Activated naive CD4-positive, alpha-beta T cell treated with anti-CD3 and anti-CD28 coated beads for 36 hours (primary cell): ENCODE results near the gene PHF19. TPM values are rescaled to one million over a fixed set of nuclear protein-coding genes. Genes with fewer than 3 reads are reported as not detected.

ENCODE experiments used
- CTCF ChIA-PET: fragments of 350-600 bp; sonication (Branson Sonifier 250); formaldehyde crosslinking; loops from one replicate; lab custom pipeline; 2021; ENCODE audit warnings: antibody characterized with exemption; lab: Charles Lee
- DNase-seq: peaks from one replicate; pipeline ENCODE4 v3.0.0-alpha.2; 2020
- H3K27ac Mint-ChIP-seq: one replicate; pipeline ENCODE4 v1.8.0; 2021; ENCODE audit warnings: mild to moderate bottlenecking, mixed read lengths
- H3K27me3 Mint-ChIP-seq: one replicate; pipeline ENCODE4 v1.8.0; 2021; ENCODE audit warnings: low read depth, mixed read lengths
- H3K36me3 Mint-ChIP-seq: one replicate; pipeline ENCODE4 v1.8.0; 2021; ENCODE audit warnings: low read depth, mixed read lengths
- H3K4me1 Mint-ChIP-seq: one replicate; pipeline ENCODE4 v1.8.0; 2021; ENCODE audit warnings: low read depth, mixed read lengths
- H3K4me3 Mint-ChIP-seq: one replicate; pipeline ENCODE4 v1.8.0; 2021; ENCODE audit warnings: mild to moderate bottlenecking, moderate library complexity, mixed read lengths
- H3K9me3 Mint-ChIP-seq: one replicate; pipeline ENCODE4 v1.8.0; 2021; ENCODE audit warnings: mixed read lengths
- intact Hi-C: fragments of 100-400 bp; cut with micrococcal nuclease; formaldehyde crosslinking; loops from one replicate; pipeline ENCODE4 v1.15.1; 2023
- total RNA-seq, 2 experiments: library from RNA; stranded (reverse); gene quantifications; one replicate each; pipeline ENCODE4 v1.2.3, GENCODE V29; 2021

The PHF19 gene
- total RNA-seq: 100 to 1,000 TPM; 289 to 295 TPM

- intact Hi-C loops: loop anchor here (1.0 to 5.0 kb wide), 11 partner anchors 9 to 324 kb away; partner anchors contain the start of genes CNTRL, RAB14 and TRAF1
- CTCF ChIA-PET: interaction anchor here (0.7 to 7.1 kb wide), 2 partner anchors 9 to 14 kb away, joined by 4 to 69 read pairs; no protein-coding TSS in a partner anchor
These were observed at the start of gene PHF19 for GRCh38 chr9:120876842-120877240. TSS of gene PHF19 (minus strand) at chr9:120877188. CDS start at chr9:120874741, 2,447 bp downstream.

GRCh38 chr9:120926397-120926928 lies 49.5 kb upstream of the PHF19 start, which contains the start of gene TRAF1:
TSS of gene TRAF1 (minus strand) at chr9:120926796. CDS start at chr9:120926075, 721 bp downstream.
- Mint-ChIP-seq H3K9me3 (no peaks in the 10 kb centered on the region), H3K36me3 (peaks cover 56% of the 10 kb centered on the region), H3K27me3 (no peaks in the 10 kb centered on the region), H3K27ac (peak within 1 kb of the TSS; percentile 98), H3K4me1 (peaks cover 73% of the 10 kb centered on the region), H3K4me3 (peak within 1 kb of the TSS; percentile 92)
- intact Hi-C loops: loop anchor here (1.0 to 2.0 kb wide), 8 partner anchors 10 to 148 kb away; partner anchors contain the start of gene CNTRL
- peak; percentile 44 for DNase-seq
- CTCF ChIA-PET: interaction anchor here (0.8 to 2.8 kb wide), 3 partner anchors 10 to 33 kb away, joined by 5 to 11 read pairs (median 7); no protein-coding TSS in a partner anchor

More at GRCh38 chr9:120876842-120877240, at the start of gene PHF19:
- Mint-ChIP-seq H3K27me3 (no peaks in the 10 kb centered on the region), H3K4me3 (peak within 1 kb of the TSS; percentile 87), H3K4me1 (peaks cover 78% of the 10 kb centered on the region), H3K9me3 (no peaks in the 10 kb centered on the region), H3K27ac (peak within 1 kb of the TSS; percentile 98), H3K36me3 (peaks cover 60% of the 10 kb centered on the region)
- peak; percentile 69 for DNase-seq

GRCh38 chr9:120925535-120926396 lies 48.8 kb upstream of the PHF19 start:
- intact Hi-C loops: loop anchor here (1.0 to 2.0 kb wide), 8 partner anchors 9 to 149 kb away; partner anchors contain the start of gene CNTRL
- DNase-seq: peak; percentile 97
- CTCF ChIA-PET: interaction anchor here (0.5 to 2.8 kb wide), 8 partner anchors 9 to 57 kb away, joined by 3 to 11 read pairs (median 6); no protein-coding TSS in a partner anchor
- no peaks in the 10 kb centered on the region for H3K9me3 Mint-ChIP-seq
- peaks cover 74% of the 10 kb centered on the region for H3K4me1 Mint-ChIP-seq
- peak overlapping the region; percentile 98 for H3K27ac Mint-ChIP-seq
- peak overlapping the region; percentile 92 for H3K4me3 Mint-ChIP-seq
- no peaks in the 10 kb centered on the region for H3K27me3 Mint-ChIP-seq
- H3K36me3 Mint-ChIP-seq: peaks cover 61% of the 10 kb centered on the region

- H3K9me3 Mint-ChIP-seq: no peaks in the 10 kb centered on the region
- peaks cover 75% of the 10 kb centered on the region for H3K4me1 Mint-ChIP-seq
- peak overlapping the region; percentile 92 for H3K4me3 Mint-ChIP-seq
- H3K27ac Mint-ChIP-seq: peak overlapping the region; percentile 98
- intact Hi-C loops: no loop called here
- CTCF ChIA-PET: interaction anchor here (0.9 to 2.1 kb wide), 9 partner anchors 9 to 56 kb away, joined by 3 to 7 read pairs (median 3); no protein-coding TSS in a partner anchor
- H3K36me3 Mint-ChIP-seq: peaks cover 70% of the 10 kb centered on the region
- DNase-seq: no peak
- H3K27me3 Mint-ChIP-seq: no peaks in the 10 kb centered on the region
These were observed 47.9 kb upstream of the PHF19 start for GRCh38 chr9:120924698-120925534.

- Mint-ChIP-seq H3K4me1 (peaks cover 79% of the 10 kb centered on the region), H3K27me3 (no peaks in the 10 kb centered on the region), H3K36me3 (peaks cover 79% of the 10 kb centered on the region), H3K27ac (peak overlapping the region; percentile 98), H3K4me3 (peak overlapping the region; percentile 92), H3K9me3 (no peaks in the 10 kb centered on the region)
- DNase-seq: no peak
- CTCF ChIA-PET: interaction anchor here (0.5 to 3.1 kb wide), 9 partner anchors 11 to 168 kb away, joined by 3 to 9 read pairs (median 3); no protein-coding TSS in a partner anchor
- intact Hi-C loops: no loop called here
These were observed 46.8 kb upstream of the PHF19 start for GRCh38 chr9:120923620-120924328.

- DNase-seq: peak; percentile 2
- Mint-ChIP-seq H3K36me3 (peaks cover 88% of the 10 kb centered on the region), H3K27ac (peak overlapping the region; percentile 98), H3K9me3 (no peaks in the 10 kb centered on the region), H3K27me3 (no peaks in the 10 kb centered on the region), H3K4me1 (peaks cover 80% of the 10 kb centered on the region), H3K4me3 (peak overlapping the region; percentile 92)
- CTCF ChIA-PET: interaction anchor here (0.6 to 3.1 kb wide), 7 partner anchors 9 to 484 kb away, joined by 3 to 9 read pairs (median 3); no protein-coding TSS in a partner anchor
- intact Hi-C loops: no loop called here
These were observed 45.6 kb upstream of the PHF19 start for GRCh38 chr9:120922404-120923195.

- CTCF ChIA-PET: interaction anchor here (1.0 to 3.1 kb wide), 3 partner anchors 9 to 138 kb away, joined by 3 to 9 read pairs (median 6); no protein-coding TSS in a partner anchor
- peak overlapping the region; percentile 98 for H3K27ac Mint-ChIP-seq
These were observed 44.7 kb upstream of the PHF19 start for GRCh38 chr9:120921661-120922181.

GRCh38 chr9:120920806-120921178 lies 43.8 kb upstream of the PHF19 start:
- Mint-ChIP-seq H3K36me3 (peaks cover 96% of the 10 kb centered on the region), H3K4me3 (peak overlapping the region; percentile 92), H3K27ac (peak overlapping the region; percentile 98), H3K9me3 (no peaks in the 10 kb centered on the region), H3K4me1 (peaks cover 81% of the 10 kb centered on the region), H3K27me3 (no peaks in the 10 kb centered on the region)
- CTCF ChIA-PET: interaction anchor here (0.6 to 3.1 kb wide), 2 partner anchors 8 to 637 kb away, joined by 3 to 9 read pairs; no protein-coding TSS in a partner anchor
- intact Hi-C loops: no loop called here
- DNase-seq: peak; percentile 61

More at GRCh38 chr9:120921661-120922181, 44.7 kb upstream of the PHF19 start:
- H3K27me3 Mint-ChIP-seq: no peaks in the 10 kb centered on the region
- H3K9me3 Mint-ChIP-seq: no peaks in the 10 kb centered on the region
- intact Hi-C loops: no loop called here
- peaks cover 97% of the 10 kb centered on the region for H3K36me3 Mint-ChIP-seq
- H3K4me3 Mint-ChIP-seq: peak overlapping the region; percentile 92
- peak; percentile 37 for DNase-seq
- peaks cover 80% of the 10 kb centered on the region for H3K4me1 Mint-ChIP-seq

GRCh38 chr9:120919843-120920805 lies 43.1 kb upstream of the PHF19 start:
- CTCF ChIA-PET: interaction anchor here (0.6 to 1.0 kb wide), 4 partner anchors 12 to 637 kb away, joined by 3 to 4 read pairs (median 3); no protein-coding TSS in a partner anchor
- Mint-ChIP-seq H3K36me3 (peaks cover 91% of the 10 kb centered on the region), H3K27ac (peak overlapping the region; percentile 98), H3K9me3 (no peaks in the 10 kb centered on the region), H3K4me3 (peak overlapping the region; percentile 92), H3K27me3 (no peaks in the 10 kb centered on the region), H3K4me1 (peaks cover 81% of the 10 kb centered on the region)
- intact Hi-C loops: loop anchor here (1.0 kb wide), 1 partner anchor 10 kb away; no protein-coding TSS in a partner anchor
- DNase-seq: peak; percentile 34
